ENCODE results near the gene CDK4.

The CDK4 gene

GRCh38 chr12:57758552-57759359 lies 6.6 kb upstream of the CDK4 start:
- Histone ChIP-seq H3K4me1 (no peaks in the 10 kb centered on the region), H3K27ac (no peak overlapping the region), H2AFZ (no peak overlapping the region), H3K4me2 (ENCODE audit: low read length) (no peak overlapping the region), H3K9ac (no peak overlapping the region), H3K9me3 (ENCODE audit: control insufficient read depth, low read length) (no peaks in the 10 kb centered on the region), H3K36me3 (ENCODE audit: control insufficient read depth, insufficient read depth, low read length) (no peaks in the 10 kb centered on the region), H3K27me3 (ENCODE audit: control insufficient read depth, insufficient read depth, low read length) (no peaks in the 10 kb centered on the region), H3K79me2 (peaks cover 5% of the 10 kb centered on the region), H3K4me3 (ENCODE audit: low read depth, low read length) (no peak overlapping the region)
- no peak for TF ChIP-seq CTCF (IDR thresholded peaks at IDR 0.05)

- no peak for TF ChIP-seq CTCF (IDR thresholded peaks at IDR 0.05)
- no peak overlapping the region for H3K27ac ChIP-seq
- H2AFZ ChIP-seq = no peak overlapping the region
- H3K4me3 ChIP-seq (ENCODE audit: low read depth, low read length) = no peak overlapping the region
- no peaks in the 10 kb centered on the region for H3K9me3 ChIP-seq (ENCODE audit: control insufficient read depth, low read length)
- no peak overlapping the region for H3K4me2 ChIP-seq (ENCODE audit: low read length)
- H3K27me3 ChIP-seq (ENCODE audit: control insufficient read depth, insufficient read depth, low read length) = no peaks in the 10 kb centered on the region
- H3K9ac ChIP-seq = no peak overlapping the region
- peaks cover 4% of the 10 kb centered on the region for H3K4me1 ChIP-seq
- peaks cover 5% of the 10 kb centered on the region for H3K79me2 ChIP-seq
- H3K36me3 ChIP-seq (ENCODE audit: control insufficient read depth, insufficient read depth, low read length) = no peaks in the 10 kb centered on the region
Measured at GRCh38 chr12:57757771-57758170, 5.7 kb upstream of the CDK4 start.

- Histone ChIP-seq H3K9me3 (ENCODE audit: control insufficient read depth, low read length) (no peaks in the 10 kb centered on the region), H3K4me2 (ENCODE audit: low read length) (no peak overlapping the region), H3K4me3 (ENCODE audit: low read depth, low read length) (peak overlapping the region; percentile 59), H3K27me3 (ENCODE audit: control insufficient read depth, insufficient read depth, low read length) (no peaks in the 10 kb centered on the region), H2AFZ (no peak overlapping the region), H3K36me3 (ENCODE audit: control insufficient read depth, insufficient read depth, low read length) (no peaks in the 10 kb centered on the region), H3K79me2 (peaks cover 5% of the 10 kb centered on the region), H3K4me1 (peaks cover 5% of the 10 kb centered on the region), H3K27ac (no peak overlapping the region), H3K9ac (no peak overlapping the region)
- no peak for TF ChIP-seq CTCF (IDR thresholded peaks at IDR 0.05)
Measured at GRCh38 chr12:57756406-57757341, 4.6 kb upstream of the CDK4 start.

GRCh38 chr12:57755454-57756372 lies 3.6 kb upstream of the CDK4 start:
- TF ChIP-seq CTCF (IDR thresholded peaks at IDR 0.05) = no peak

More at GRCh38 chr12:57755454-57756372, 3.6 kb upstream of the CDK4 start:
- H2AFZ ChIP-seq = peak overlapping the region; percentile 43
- H3K9ac ChIP-seq = no peak overlapping the region
- no peaks in the 10 kb centered on the region for H3K36me3 ChIP-seq (ENCODE audit: control insufficient read depth, insufficient read depth, low read length)
- H3K4me3 ChIP-seq (ENCODE audit: low read depth, low read length) = peak overlapping the region; percentile 59
- H3K4me2 ChIP-seq (ENCODE audit: low read length) = peak overlapping the region; percentile 77
- H3K79me2 ChIP-seq = peaks cover 5% of the 10 kb centered on the region
- H3K27ac ChIP-seq = no peak overlapping the region
- no peaks in the 10 kb centered on the region for H3K9me3 ChIP-seq (ENCODE audit: control insufficient read depth, low read length)
- H3K4me1 ChIP-seq = peaks cover 9% of the 10 kb centered on the region
- H3K27me3 ChIP-seq (ENCODE audit: control insufficient read depth, insufficient read depth, low read length) = no peaks in the 10 kb centered on the region
